PC-9 (cell line): Measurements from ENCODE around the gene GATC.

Experiments
- EZH2 ChIP-seq: fragments of 200-600 bp; sonication (generic); IDR thresholded peaks from 2 replicates; pipeline ENCODE4 v1.8.0; 2017; ENCODE audit warnings: antibody characterized with exemption, low read depth
- TF ChIP-seq, protein P1 (sequence below): fragments of 200-600 bp; sonication (generic); conservative IDR thresholded peaks from 2 replicates; pipeline ENCODE4 v1.6.1; 2017; ENCODE audit warnings: mixed run types, antibody characterized with exemption, mild to moderate bottlenecking, moderate library complexity

DNA sequence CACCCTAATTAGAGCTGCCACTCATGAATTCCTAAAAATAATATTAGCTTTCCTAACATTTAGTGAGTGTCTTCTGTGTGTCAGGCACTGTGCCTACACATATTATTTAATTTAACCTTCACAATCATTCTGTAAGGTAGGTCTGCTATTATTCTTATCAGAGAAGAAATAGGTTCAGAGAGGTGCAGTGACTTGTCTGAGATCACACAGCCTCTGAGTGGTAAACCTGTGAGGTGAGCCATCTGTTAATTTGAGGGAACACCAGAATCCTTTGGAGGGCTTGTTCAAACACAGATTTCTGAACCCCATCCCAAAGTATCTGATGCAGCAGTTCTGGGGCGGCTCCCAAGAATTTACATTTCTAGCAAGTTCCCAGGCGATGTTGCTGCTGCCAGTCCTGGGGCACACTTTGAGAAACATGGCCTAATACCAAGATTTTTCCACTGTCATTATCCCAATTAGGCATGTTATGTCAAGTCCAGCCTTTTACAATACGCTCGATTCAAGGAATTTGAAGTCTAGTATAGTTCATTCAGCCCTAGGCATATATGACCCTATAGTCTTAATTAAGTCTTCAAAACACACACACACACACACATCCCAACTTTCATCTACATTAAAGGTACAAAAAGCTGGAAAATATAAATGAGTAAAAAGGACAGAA, 28.2 kb upstream of the GATC start:
- TF ChIP-seq, protein P1, sequence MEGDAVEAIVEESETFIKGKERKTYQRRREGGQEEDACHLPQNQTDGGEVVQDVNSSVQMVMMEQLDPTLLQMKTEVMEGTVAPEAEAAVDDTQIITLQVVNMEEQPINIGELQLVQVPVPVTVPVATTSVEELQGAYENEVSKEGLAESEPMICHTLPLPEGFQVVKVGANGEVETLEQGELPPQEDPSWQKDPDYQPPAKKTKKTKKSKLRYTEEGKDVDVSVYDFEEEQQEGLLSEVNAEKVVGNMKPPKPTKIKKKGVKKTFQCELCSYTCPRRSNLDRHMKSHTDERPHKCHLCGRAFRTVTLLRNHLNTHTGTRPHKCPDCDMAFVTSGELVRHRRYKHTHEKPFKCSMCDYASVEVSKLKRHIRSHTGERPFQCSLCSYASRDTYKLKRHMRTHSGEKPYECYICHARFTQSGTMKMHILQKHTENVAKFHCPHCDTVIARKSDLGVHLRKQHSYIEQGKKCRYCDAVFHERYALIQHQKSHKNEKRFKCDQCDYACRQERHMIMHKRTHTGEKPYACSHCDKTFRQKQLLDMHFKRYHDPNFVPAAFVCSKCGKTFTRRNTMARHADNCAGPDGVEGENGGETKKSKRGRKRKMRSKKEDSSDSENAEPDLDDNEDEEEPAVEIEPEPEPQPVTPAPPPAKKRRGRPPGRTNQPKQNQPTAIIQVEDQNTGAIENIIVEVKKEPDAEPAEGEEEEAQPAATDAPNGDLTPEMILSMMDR, result no peak
- no peak for TF ChIP-seq EZH2
